NCI-H1092 (cell line): ENCODE measurements around the gene BLCAP.

Experiments used
- DNase-seq: peaks from one replicate; lab custom pipeline; 2025; lab: John Stamatoyannopoulos, UW

The BLCAP gene

GRCh38 chr20:37529214-37529967, 1.7 kb upstream of the BLCAP start:
- no peak for DNase-seq

GRCh38 chr20:37528446-37529213, 954 bp upstream of the BLCAP start:
- no peak for DNase-seq

- DNase-seq, result no peak
Observed at GRCh38 chr20:37526839-37527637, 638 bp downstream of the BLCAP start.

GRCh38 chr20:37526238-37526838, 1.3 kb downstream of the BLCAP start:
- no peak for DNase-seq

GRCh38 chr20:37525810-37526209, 1.9 kb downstream of the BLCAP start:
- no peak for DNase-seq

GRCh38 chr20:37524859-37525708, 2.6 kb downstream of the BLCAP start:
- no peak for DNase-seq

GRCh38 chr20:37523911-37524700, 3.6 kb downstream of the BLCAP start:
- DNase-seq, result no peak

- no peak for DNase-seq
Observed at GRCh38 chr20:37523012-37523391, 4.7 kb downstream of the BLCAP start.

- peak; percentile 74 for DNase-seq
Observed at GRCh38 chr20:37522260-37523011, 5.2 kb downstream of the BLCAP start.

GRCh38 chr20:37521061-37521771, 6.5 kb downstream of the BLCAP start, which contains the start of gene NNAT:
Gene NNAT (plus strand): TSS chr20:37521250. CDS start chr20:37521332, 82 bp downstream.
- no peak for DNase-seq

GRCh38 chr20:37520419-37520955, 7.2 kb downstream of the BLCAP start:
- DNase-seq, result no peak

- peak; percentile 93 for DNase-seq
Observed at GRCh38 chr20:37519508-37520418, 7.9 kb downstream of the BLCAP start.

GRCh38 chr20:37518606-37519507, 8.8 kb downstream of the BLCAP start:
- peak; percentile 81 for DNase-seq

GRCh38 chr20:37518059-37518458, 9.6 kb downstream of the BLCAP start:
- no peak for DNase-seq

GRCh38 chr20:37516811-37517750, 10.6 kb downstream of the BLCAP start:
- no peak for DNase-seq
